Activated CD8-positive, alpha-beta memory T cell treated with anti-CD3 and anti-CD28 coated beads, Interleukin-2, amount 50 U/mL, for 4 hours (primary cell): Measurements from ENCODE around the gene FAM156A.
"Not testable (repeated sequence)": the region's sequence is repeated elsewhere in the genome, so short reads cannot be mapped to it uniquely, and the experiment has no call there.

ENCODE experiments used
- DNase-seq: peaks from one replicate; pipeline ENCODE4 v3.0.0-alpha.2; 2020

The FAM156A gene

DNA sequence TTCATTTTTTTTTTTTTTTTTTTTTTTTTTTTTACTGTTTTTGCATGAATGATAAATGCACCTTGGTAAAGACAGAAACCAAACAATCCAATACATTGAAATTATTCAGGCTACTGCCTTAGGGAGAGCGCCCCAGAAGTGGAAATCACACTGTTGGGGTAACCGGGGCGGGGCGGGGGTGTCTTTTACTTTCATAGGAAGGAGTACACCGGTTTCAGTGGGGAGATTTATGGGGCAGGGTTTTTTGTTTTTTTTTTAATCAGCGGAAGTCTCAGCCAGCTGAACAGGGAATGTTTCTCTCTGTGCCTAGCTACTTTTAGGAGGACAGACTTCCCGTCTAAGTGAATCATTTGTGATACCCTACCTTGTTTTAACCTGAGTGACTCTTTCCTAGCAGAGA, 643 bp upstream of the FAM156A start:
- DNase-seq = not testable (repeated sequence)

DNA sequence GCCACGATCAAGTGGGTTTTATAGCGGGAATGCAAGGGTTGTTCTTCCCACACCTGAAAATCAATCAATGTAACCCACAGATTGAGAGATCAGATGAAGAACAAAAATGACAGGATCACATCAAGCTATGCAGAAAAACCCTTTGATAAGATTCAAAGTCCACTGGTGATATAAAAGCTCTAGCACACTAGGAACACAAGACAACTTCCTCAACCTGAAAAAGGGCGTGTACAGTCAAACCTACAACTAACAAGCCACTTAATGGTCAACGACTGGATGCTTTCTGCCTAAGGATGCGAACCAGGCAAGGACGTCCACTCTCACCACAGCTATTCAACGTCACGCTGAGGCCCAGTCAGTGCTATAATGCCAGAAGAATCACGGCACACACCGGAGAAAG, 8.4 kb downstream of the FAM156A start:
- not testable (repeated sequence) for DNase-seq

DNA sequence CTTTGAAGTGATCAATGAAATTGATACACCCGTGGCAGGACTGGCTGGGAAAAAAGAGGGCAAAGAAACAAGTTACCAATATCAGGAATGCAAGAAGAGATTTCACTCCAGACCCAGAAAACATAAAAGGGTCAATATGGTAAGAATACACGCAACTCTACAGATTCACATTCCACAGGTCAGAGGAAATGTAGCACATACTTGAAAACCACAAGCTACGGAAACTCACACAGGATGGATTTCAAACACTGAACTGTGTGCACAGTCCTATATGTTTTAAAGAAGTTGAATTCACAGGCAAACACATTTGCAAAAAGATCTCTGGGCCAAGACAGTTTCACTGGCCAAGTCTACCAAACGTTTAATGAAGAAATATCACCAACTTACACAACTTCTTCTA, 9.0 kb downstream of the FAM156A start:
- DNase-seq = not testable (repeated sequence)

DNA sequence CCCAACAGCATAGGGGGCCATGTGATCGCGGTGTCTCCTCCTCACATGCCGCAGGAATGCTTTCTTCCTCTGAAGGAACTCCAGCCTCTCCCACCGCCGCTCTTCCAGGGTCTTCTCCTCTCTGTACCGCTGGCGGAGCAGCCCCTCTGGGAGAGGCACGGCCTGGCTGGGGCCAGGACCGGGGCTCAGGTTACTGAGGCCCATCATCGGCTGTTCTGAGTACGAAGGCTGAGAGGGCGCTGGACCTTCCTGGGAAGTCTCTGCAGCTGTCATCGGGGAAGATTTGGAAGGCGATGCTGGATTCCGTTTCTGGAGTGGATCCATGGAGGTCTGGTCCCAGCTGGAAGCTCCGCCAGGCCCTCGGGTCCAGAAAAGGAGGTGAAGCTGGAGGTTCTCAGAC, 10.1 kb downstream of the FAM156A start:
- DNase-seq = not testable (repeated sequence)

DNA sequence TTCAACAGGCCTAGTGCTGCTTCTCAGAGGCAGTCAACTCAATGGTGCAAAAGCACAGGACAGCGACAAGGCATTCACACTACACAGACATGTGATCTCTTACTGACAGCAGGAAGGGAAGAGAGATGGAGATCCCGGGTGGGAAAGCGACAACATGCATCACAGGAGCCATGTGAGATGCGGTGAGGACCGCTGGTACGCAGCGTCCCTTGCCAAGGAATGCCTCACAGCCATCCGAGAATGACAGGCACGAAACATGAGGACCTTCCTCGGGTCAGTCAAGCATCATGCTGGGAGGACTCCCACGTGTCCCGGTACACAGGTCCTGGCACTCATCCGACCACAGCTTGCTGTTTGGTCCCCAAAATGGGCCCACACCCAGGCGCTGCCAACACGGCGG, 10.8 kb downstream of the FAM156A start:
- DNase-seq = not testable (repeated sequence)

DNA sequence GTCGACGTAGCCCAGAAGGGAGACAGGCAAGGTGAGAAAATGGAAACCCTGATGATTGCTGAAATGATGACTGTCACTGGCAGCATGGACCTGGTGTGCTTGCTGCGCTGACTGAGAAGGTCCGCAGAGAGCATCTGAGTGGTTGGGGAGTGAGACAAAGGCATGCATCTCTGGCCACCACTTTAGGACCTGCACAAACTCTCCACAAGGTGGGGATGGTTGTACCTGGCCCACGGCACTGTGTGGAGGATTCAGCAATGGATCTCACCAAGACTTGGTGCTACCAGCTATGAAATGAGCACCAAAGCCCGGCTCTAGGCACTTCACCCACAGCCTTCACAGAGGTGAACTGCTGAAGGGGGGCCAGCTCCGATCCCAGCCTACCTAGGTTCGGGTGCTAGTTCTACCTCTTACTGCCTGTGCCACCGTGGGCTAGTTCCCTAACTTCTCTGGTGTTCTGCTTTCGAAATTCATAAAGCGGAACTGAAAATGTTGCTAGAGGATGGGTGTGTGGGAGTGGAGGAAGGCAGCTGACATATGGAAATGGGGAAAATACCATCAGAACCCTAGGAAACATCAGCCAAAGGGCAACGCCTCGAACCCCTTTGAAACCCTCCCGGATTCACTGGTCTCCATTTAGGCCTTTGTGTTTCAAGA, 12.4 kb downstream of the FAM156A start:
- DNase-seq = not testable (repeated sequence)

DNA sequence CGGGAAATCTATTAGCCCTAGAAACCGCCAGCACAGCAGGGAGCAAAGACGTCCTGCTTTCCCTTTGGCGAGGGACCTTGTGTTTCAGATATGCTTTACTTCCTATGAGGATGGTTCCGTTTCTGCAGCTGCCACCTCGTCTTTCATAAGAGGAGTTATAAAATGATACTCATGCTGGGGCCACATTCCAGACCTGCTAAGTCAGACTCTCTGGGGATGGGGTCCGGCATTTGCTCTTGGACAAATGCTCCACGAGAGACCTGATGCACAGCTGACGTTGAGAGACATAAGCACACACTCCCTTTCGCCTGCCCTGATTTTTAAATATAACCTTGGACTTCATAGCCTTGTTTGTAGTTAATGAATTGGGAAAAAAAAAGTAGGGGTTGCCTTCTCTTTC, 16.6 kb downstream of the FAM156A start:
- not testable (repeated sequence) for DNase-seq

DNA sequence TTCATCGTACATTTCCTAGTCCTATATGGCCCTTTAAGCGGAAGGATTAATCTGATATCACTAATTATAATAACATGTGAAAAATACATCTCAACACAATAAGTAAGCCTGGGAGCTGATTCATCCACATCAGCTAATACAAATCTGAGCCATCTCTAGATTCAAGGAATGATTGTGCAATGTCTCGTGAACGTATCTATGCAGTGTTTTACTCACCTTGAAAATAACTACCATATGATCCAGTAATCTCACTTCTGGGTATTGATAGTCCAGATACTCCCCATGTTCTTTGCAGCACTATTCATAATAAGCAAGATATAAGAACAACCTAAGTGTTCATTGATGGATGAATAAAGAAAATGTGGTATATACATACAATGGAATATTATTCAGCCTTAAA, 17.6 kb downstream of the FAM156A start:
- DNase-seq = not testable (repeated sequence)

DNA sequence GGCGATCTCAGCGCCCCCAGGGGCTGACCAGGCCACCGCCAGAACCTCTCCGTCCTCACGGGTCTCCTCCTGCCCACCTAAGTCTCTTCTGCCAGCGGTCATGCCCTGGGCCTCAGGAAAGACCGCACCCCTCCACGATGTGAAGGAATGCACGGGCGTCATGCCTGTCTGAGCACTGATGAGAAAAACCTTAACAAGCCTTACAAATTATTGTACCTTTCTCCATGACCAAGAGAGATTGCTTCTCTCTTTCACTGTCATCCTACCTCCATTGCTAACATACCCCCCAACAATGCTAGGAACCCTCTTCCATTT, 22.9 kb downstream of the FAM156A start:
- not testable (repeated sequence) for DNase-seq

DNA sequence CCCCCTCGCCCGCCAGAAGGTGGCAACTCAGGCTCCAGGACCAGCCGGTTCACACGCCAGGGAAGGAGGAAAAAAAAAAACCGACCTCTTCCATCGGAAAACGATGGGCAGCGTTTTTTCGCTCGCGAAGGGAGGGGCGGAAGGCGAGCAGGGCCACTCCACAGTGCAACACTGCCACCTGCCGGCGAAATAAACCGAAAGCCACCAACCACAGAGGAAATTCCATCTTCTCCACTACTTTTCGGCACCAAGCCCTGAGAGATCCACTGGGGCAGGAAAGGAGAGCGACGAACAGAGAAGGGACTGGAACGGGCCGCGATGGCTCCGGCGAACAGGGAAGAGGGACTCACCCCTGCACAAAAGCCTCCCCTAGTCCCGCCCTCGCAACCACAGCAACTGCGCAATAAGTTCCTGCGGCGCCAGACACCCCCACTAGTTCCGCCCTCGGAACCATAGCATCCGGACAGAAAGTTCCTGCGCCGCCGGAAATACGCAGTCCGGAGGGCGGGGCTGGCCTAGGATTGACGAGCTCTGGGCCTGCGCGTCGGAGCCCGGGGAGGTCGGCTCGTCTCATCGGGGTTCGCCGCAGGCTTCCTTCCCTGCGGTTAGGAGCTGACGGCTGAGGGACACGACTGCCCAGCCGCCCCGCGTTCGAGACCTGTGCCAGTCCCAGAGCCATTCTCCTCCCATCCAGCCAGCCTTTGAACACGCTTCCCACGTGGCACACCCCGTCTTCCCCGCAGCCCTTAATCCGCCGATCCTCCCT, 23.4 kb downstream of the FAM156A start:
- DNase-seq = peak; percentile 95

DNA sequence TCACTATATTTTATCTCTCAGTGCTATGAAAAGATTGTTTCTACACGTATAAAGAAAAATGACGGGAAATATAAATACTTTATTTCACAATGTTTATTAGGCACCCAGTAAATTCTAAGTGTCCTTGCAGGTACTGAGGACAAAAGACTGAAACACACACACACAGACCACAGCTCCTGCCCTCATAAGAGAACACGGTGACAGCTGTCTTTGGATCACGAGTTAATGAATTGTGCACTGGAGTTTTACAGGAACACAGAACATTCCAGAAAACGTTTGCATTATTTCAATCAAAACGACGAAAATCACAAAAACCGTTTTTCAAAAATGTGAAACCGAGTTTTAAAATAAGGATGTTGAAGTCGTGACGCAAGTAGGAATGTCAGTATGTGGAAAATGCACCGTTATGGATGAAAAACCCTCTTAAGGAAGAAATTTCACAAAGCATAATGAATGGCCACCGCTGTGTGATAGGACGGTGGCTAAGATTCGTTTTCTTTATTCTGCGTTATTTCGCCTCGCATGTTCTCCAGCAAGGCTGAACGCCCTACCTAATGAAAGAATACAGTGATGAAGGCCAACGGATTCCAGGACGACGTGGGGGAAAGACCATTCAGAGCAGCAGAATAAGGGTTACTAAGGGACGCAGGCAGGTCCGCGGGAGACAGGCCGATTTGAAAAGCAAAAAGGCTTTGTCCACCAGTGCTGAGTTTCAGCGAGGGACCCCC, 24.2 kb downstream of the FAM156A start:
- no peak for DNase-seq

DNA sequence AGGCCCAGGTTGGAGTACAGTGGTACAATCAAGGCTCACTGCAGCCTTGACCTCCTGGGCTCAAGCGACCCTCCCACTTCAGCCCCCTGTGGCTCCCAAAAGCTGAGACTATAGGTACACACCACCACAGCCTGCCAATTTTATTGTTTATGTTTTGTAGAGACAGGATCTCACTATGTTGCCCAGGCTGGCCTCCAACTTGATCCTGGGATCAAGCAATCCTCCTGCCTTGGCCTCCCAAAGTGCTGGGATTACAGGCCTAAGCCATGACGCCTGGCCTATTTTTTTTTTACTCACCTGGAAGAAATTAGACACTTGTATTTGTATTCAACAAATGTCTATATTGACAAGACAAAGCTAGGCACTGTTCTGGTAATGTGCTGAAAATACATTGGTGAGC, 25.1 kb downstream of the FAM156A start:
- DNase-seq = no peak

DNA sequence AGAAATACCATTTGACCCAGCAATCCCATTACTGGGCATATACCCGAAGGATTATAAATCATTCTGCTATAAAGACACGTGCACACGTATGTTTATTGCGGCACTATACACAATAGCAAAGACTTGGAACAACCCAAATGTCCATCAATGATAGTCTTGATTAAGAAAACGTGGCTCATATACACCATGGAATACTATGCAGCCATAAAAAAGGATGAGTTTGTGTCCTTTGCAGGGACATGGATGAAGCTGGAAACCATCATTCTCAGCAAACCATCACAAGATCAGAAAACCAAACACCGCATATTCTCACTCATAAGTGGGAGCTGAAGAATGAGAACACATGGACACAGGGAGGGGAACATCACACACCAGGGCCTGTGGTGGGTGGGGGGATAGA, 28.1 kb downstream of the FAM156A start:
- DNase-seq = not testable (repeated sequence)

DNA sequence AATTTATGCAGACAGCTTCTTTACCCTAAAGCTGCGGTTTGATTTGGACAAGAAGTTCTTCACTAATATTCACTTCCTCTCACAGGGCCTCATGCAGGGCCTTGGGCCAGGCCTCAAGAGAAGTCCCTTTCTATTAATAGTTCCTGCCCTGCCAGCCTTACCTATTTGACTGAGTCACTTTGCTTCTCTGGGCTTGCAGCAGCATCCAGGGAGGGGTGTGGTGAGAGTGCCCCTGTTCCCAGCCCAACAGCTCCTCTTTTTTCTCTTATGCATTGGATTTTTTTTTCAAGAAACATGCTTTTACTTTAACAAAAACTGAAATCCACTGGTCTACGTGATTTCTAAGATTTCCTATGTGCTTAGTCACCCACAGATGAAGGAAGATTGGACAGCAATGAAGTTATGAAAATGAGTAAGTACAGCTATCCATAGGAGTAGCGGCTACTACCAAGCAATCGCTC, 34.5 kb downstream of the FAM156A start:
- DNase-seq = no peak

DNA sequence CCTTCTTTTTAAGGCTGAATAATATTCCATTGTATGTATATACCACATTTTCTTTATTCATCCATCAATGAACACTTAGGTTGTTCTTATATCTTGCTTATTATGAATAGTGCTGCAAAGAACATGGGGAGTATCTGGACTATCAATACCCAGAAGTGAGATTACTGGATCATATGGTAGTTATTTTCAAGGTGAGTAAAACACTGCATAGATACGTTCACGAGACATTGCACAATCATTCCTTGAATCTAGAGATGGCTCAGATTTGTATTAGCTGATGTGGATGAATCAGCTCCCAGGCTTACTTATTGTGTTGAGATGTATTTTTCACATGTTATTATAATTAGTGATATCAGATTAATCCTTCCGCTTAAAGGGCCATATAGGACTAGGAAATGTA, 43.6 kb downstream of the FAM156A start:
- not testable (repeated sequence) for DNase-seq

DNA sequence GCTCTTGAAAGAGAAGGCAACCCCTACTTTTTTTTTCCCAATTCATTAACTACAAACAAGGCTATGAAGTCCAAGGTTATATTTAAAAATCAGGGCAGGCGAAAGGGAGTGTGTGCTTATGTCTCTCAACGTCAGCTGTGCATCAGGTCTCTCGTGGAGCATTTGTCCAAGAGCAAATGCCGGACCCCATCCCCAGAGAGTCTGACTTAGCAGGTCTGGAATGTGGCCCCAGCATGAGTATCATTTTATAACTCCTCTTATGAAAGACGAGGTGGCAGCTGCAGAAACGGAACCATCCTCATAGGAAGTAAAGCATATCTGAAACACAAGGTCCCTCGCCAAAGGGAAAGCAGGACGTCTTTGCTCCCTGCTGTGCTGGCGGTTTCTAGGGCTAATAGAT, 44.6 kb downstream of the FAM156A start:
- not testable (repeated sequence) for DNase-seq

DNA sequence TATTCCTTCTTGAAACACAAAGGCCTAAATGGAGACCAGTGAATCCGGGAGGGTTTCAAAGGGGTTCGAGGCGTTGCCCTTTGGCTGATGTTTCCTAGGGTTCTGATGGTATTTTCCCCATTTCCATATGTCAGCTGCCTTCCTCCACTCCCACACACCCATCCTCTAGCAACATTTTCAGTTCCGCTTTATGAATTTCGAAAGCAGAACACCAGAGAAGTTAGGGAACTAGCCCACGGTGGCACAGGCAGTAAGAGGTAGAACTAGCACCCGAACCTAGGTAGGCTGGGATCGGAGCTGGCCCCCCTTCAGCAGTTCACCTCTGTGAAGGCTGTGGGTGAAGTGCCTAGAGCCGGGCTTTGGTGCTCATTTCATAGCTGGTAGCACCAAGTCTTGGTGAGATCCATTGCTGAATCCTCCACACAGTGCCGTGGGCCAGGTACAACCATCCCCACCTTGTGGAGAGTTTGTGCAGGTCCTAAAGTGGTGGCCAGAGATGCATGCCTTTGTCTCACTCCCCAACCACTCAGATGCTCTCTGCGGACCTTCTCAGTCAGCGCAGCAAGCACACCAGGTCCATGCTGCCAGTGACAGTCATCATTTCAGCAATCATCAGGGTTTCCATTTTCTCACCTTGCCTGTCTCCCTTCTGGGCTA, 48.9 kb downstream of the FAM156A start:
- DNase-seq = not testable (repeated sequence)

DNA sequence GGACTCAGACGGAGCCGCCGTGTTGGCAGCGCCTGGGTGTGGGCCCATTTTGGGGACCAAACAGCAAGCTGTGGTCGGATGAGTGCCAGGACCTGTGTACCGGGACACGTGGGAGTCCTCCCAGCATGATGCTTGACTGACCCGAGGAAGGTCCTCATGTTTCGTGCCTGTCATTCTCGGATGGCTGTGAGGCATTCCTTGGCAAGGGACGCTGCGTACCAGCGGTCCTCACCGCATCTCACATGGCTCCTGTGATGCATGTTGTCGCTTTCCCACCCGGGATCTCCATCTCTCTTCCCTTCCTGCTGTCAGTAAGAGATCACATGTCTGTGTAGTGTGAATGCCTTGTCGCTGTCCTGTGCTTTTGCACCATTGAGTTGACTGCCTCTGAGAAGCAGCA, 50.4 kb downstream of the FAM156A start:
- not testable (repeated sequence) for DNase-seq

DNA sequence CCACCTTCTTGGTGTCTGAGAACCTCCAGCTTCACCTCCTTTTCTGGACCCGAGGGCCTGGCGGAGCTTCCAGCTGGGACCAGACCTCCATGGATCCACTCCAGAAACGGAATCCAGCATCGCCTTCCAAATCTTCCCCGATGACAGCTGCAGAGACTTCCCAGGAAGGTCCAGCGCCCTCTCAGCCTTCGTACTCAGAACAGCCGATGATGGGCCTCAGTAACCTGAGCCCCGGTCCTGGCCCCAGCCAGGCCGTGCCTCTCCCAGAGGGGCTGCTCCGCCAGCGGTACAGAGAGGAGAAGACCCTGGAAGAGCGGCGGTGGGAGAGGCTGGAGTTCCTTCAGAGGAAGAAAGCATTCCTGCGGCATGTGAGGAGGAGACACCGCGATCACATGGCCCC, 51.2 kb downstream of the FAM156A start:
- DNase-seq = not testable (repeated sequence)

DNA sequence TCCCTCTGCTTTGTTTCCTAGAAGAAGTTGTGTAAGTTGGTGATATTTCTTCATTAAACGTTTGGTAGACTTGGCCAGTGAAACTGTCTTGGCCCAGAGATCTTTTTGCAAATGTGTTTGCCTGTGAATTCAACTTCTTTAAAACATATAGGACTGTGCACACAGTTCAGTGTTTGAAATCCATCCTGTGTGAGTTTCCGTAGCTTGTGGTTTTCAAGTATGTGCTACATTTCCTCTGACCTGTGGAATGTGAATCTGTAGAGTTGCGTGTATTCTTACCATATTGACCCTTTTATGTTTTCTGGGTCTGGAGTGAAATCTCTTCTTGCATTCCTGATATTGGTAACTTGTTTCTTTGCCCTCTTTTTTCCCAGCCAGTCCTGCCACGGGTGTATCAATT, 52.2 kb downstream of the FAM156A start:
- DNase-seq = not testable (repeated sequence)

DNA sequence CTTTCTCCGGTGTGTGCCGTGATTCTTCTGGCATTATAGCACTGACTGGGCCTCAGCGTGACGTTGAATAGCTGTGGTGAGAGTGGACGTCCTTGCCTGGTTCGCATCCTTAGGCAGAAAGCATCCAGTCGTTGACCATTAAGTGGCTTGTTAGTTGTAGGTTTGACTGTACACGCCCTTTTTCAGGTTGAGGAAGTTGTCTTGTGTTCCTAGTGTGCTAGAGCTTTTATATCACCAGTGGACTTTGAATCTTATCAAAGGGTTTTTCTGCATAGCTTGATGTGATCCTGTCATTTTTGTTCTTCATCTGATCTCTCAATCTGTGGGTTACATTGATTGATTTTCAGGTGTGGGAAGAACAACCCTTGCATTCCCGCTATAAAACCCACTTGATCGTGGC, 52.8 kb downstream of the FAM156A start:
- not testable (repeated sequence) for DNase-seq
